GM12878 (cell line): Measurements from ENCODE around the gene TTC9C. TPM values are rescaled to one million over a fixed set of nuclear protein-coding genes. Genes with fewer than 3 reads are reported as not detected.
A peak's percentile ranks its signal among the peaks of the same experiment; 100 is the strongest.

Source experiments
- IKZF2 ChIP-seq, 2 experiments: fragments of 450-650 bp; IDR thresholded peaks; 2 replicates each; pipeline ENCODE4 v1.6.1; 2017; ENCODE audit warnings: mild to moderate bottlenecking in 2 of 2, moderate library complexity in 2 of 2
- PAX5 ChIP-seq: IDR thresholded peaks from 2 replicates; pipeline ENCODE4 v1.6.1; 2011; ENCODE audit warnings: low read depth, low read length, borderline replicate concordance
- RB1 ChIP-seq: fragments of 450-650 bp; formaldehyde crosslinking; IDR thresholded peaks from 2 replicates; pipeline ENCODE4 v1.6.1; 2017; ENCODE audit warnings: mild to moderate bottlenecking, borderline replicate concordance
- SIX5 ChIP-seq: IDR thresholded peaks from 2 replicates; pipeline ENCODE4 v1.6.1; 2011; ENCODE audit warnings: mild to moderate bottlenecking, low read depth, low read length, moderate library complexity; ENCODE audit not compliant: severe bottlenecking
- SMAD5 ChIP-seq: IDR thresholded peaks from 2 replicates; pipeline ENCODE4 v1.6.1; 2016; ENCODE audit warnings: antibody characterized with exemption, low read depth
- SUPT20H ChIP-seq: IDR thresholded peaks from 2 replicates; pipeline ENCODE4 v1.6.1; 2011; ENCODE audit warnings: low read depth, mild to moderate bottlenecking, low read length, moderate library complexity, borderline replicate concordance; ENCODE audit not compliant: control insufficient read depth
- TARDBP ChIP-seq: IDR thresholded peaks from 2 replicates; pipeline ENCODE4 v1.6.1; 2016; ENCODE audit warnings: borderline replicate concordance
- TCF7 ChIP-seq: IDR thresholded peaks from 2 replicates; pipeline ENCODE4 v1.6.1; 2014; ENCODE audit warnings: antibody characterized with exemption, borderline replicate concordance
- WRNIP1 ChIP-seq: IDR thresholded peaks from 2 replicates; pipeline ENCODE4 v1.6.1; 2011; ENCODE audit warnings: low read depth, low read length, improper control_type of control experiment, borderline replicate concordance
- polyA plus RNA-seq, 11 experiments: library from polyadenylated mRNA; depleted of rRNA in 4 of 11; unstranded in 6 of 11; stranded (reverse) in 5 of 11; fragments of >200 nt; fragmentation: Nextera tagmentation in 4 of 11; fragmentation: Illumina TruSeq in 1 of 11; extraction: Ambion mirVana in 4 of 11; extraction: Trizol in 1 of 11; gene quantifications; 1 replicate in 1 of 11; 2 replicates in 10 of 11; pipeline versions ENCODE4 v1.2.1 to v1.2.3, GENCODE V29; 2011 to 2016; ENCODE audit warnings: inconsistent platforms in 2 of 11, missing spikeins in 2 of 11, low read depth in 1 of 11
- total RNA-seq, 4 experiments: library from RNA; depleted of rRNA in 3 of 4; stranded (reverse); fragments of >200 nt in 3 of 4; fragmentation: Illumina TruSeq in 1 of 4; extraction: Trizol in 1 of 4; gene quantifications; 2 replicates each; pipeline versions ENCODE4 v1.2.1 to v1.2.3, GENCODE V29; 2013 to 2021
- TF ChIP-seq, protein P1 (sequence below): IDR thresholded peaks from 2 replicates; pipeline ENCODE4 v1.6.1; 2012; ENCODE audit warnings: mild to moderate bottlenecking, low read depth, low read length
- TF ChIP-seq, protein P2 (sequence below): fragments of 450-650 bp; IDR thresholded peaks from 2 replicates; pipeline ENCODE4 v1.6.1; 2018; ENCODE audit warnings: borderline replicate concordance, mild to moderate bottlenecking; ENCODE audit not compliant: partially characterized antibody
- TF ChIP-seq, protein P3 (sequence below): IDR thresholded peaks from 2 replicates; pipeline ENCODE4 v1.6.1; 2012; ENCODE audit warnings: low read depth, low read length, improper control_type of control experiment
- TF ChIP-seq, protein P4 (sequence below): fragments of 450-650 bp; IDR thresholded peaks from 2 replicates; pipeline ENCODE4 v1.6.1; 2017; ENCODE audit warnings: borderline replicate concordance
- TF ChIP-seq, protein P5 (sequence below): fragments of 450-650 bp; IDR thresholded peaks from 2 replicates; pipeline ENCODE4 v1.6.1; 2016; ENCODE audit warnings: mild to moderate bottlenecking, moderate library complexity, borderline replicate concordance

The TTC9C gene
- total and polyA plus RNA-seq, 10 of the 15 experiments (the other 5 are each of a cell fraction or from before 2014, with no cell fraction given), result 42.0 to 72.3 (median 50.4) TPM

DNA sequence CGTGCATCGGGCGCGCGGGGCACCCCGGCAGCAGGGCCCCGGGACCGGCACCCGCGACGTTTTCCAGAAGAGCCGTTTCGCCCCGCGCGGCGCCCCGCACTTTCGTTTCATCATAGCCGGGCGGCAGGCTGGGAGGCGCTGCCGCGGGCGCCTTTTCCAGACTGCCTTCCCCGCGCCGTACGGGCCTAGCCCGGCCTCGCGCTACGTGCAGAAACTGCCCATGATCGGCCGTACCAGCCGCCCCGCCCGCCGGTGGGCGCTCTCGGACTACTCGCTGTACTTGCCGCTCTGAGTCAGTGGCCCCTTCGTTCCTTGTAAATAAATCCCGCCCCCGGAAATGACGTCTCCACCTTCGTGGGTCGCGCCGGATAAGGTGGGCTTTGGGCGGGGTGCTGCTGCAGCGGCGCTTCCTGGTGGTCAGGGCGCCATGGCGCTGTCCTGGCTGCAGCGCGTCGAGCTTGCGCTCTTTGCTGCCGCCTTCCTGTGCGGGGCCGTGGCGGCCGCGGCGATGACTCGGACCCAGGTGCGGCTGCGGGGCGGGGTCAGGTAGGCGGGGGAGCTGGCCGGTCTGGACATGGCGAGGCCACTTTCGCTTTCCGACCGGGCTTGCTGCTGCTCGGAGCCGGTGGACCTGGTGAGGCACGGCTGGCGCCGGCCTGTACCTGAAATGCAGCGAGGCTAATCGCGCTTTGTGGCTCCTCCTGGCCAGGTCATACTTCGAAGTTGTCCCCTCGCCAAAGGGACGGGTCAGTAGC is 58.9 kb downstream of the TTC9C start, which contains the start of gene TMEM179B (continued):
- TF ChIP-seq, protein P1, sequence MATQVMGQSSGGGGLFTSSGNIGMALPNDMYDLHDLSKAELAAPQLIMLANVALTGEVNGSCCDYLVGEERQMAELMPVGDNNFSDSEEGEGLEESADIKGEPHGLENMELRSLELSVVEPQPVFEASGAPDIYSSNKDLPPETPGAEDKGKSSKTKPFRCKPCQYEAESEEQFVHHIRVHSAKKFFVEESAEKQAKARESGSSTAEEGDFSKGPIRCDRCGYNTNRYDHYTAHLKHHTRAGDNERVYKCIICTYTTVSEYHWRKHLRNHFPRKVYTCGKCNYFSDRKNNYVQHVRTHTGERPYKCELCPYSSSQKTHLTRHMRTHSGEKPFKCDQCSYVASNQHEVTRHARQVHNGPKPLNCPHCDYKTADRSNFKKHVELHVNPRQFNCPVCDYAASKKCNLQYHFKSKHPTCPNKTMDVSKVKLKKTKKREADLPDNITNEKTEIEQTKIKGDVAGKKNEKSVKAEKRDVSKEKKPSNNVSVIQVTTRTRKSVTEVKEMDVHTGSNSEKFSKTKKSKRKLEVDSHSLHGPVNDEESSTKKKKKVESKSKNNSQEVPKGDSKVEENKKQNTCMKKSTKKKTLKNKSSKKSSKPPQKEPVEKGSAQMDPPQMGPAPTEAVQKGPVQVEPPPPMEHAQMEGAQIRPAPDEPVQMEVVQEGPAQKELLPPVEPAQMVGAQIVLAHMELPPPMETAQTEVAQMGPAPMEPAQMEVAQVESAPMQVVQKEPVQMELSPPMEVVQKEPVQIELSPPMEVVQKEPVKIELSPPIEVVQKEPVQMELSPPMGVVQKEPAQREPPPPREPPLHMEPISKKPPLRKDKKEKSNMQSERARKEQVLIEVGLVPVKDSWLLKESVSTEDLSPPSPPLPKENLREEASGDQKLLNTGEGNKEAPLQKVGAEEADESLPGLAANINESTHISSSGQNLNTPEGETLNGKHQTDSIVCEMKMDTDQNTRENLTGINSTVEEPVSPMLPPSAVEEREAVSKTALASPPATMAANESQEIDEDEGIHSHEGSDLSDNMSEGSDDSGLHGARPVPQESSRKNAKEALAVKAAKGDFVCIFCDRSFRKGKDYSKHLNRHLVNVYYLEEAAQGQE, result 0 out of 2 replicates have a peak, but pooled peaks have one; percentile 37
- 0 out of 2 replicates have a peak, but pooled peaks have one; percentile 27 for TF ChIP-seq TARDBP
- TF ChIP-seq, protein P2, sequence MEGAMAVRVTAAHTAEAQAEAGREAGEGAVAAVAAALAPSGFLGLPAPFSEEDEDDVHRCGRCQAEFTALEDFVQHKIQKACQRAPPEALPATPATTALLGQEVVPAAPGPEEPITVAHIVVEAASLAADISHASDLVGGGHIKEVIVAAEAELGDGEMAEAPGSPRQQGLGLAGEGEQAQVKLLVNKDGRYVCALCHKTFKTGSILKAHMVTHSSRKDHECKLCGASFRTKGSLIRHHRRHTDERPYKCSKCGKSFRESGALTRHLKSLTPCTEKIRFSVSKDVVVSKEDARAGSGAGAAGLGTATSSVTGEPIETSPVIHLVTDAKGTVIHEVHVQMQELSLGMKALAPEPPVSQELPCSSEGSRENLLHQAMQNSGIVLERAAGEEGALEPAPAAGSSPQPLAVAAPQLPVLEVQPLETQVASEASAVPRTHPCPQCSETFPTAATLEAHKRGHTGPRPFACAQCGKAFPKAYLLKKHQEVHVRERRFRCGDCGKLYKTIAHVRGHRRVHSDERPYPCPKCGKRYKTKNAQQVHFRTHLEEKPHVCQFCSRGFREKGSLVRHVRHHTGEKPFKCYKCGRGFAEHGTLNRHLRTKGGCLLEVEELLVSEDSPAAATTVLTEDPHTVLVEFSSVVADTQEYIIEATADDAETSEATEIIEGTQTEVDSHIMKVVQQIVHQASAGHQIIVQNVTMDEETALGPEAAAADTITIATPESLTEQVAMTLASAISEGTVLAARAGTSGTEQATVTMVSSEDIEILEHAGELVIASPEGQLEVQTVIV, result peak; percentile 61
- TF ChIP-seq, protein P3, sequence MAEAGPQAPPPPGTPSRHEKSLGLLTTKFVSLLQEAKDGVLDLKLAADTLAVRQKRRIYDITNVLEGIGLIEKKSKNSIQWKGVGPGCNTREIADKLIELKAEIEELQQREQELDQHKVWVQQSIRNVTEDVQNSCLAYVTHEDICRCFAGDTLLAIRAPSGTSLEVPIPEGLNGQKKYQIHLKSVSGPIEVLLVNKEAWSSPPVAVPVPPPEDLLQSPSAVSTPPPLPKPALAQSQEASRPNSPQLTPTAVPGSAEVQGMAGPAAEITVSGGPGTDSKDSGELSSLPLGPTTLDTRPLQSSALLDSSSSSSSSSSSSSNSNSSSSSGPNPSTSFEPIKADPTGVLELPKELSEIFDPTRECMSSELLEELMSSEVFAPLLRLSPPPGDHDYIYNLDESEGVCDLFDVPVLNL, result no peak
- peak; percentile 28; the same call in 1 of the 2 replicates for TF ChIP-seq RB1
- TF ChIP-seq PAX5, result 0 out of 2 replicates have a peak, but pooled peaks have one; percentile 12
- TF ChIP-seq TCF7, result no peak
- TF ChIP-seq, protein P4, sequence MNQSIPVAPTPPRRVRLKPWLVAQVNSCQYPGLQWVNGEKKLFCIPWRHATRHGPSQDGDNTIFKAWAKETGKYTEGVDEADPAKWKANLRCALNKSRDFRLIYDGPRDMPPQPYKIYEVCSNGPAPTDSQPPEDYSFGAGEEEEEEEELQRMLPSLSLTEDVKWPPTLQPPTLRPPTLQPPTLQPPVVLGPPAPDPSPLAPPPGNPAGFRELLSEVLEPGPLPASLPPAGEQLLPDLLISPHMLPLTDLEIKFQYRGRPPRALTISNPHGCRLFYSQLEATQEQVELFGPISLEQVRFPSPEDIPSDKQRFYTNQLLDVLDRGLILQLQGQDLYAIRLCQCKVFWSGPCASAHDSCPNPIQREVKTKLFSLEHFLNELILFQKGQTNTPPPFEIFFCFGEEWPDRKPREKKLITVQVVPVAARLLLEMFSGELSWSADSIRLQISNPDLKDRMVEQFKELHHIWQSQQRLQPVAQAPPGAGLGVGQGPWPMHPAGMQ, result no peak
- no peak; a peak in 1 of 4 replicates for TF ChIP-seq IKZF2 (IDR thresholded peaks at IDR 0.05)
- TF ChIP-seq SUPT20H, result no peak
- TF ChIP-seq SIX5, result peak; percentile 37
- no peak for TF ChIP-seq WRNIP1
- TF ChIP-seq SMAD5, result peak; percentile 88
- TF ChIP-seq, protein P5, sequence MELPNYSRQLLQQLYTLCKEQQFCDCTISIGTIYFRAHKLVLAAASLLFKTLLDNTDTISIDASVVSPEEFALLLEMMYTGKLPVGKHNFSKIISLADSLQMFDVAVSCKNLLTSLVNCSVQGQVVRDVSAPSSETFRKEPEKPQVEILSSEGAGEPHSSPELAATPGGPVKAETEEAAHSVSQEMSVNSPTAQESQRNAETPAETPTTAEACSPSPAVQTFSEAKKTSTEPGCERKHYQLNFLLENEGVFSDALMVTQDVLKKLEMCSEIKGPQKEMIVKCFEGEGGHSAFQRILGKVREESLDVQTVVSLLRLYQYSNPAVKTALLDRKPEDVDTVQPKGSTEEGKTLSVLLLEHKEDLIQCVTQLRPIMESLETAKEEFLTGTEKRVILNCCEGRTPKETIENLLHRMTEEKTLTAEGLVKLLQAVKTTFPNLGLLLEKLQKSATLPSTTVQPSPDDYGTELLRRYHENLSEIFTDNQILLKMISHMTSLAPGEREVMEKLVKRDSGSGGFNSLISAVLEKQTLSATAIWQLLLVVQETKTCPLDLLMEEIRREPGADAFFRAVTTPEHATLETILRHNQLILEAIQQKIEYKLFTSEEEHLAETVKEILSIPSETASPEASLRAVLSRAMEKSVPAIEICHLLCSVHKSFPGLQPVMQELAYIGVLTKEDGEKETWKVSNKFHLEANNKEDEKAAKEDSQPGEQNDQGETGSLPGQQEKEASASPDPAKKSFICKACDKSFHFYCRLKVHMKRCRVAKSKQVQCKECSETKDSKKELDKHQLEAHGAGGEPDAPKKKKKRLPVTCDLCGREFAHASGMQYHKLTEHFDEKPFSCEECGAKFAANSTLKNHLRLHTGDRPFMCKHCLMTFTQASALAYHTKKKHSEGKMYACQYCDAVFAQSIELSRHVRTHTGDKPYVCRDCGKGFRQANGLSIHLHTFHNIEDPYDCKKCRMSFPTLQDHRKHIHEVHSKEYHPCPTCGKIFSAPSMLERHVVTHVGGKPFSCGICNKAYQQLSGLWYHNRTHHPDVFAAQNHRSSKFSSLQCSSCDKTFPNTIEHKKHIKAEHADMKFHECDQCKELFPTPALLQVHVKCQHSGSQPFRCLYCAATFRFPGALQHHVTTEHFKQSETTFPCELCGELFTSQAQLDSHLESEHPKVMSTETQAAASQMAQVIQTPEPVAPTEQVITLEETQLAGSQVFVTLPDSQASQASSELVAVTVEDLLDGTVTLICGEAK, result peak; percentile 89
